HepG2 (cell line): ENCODE data around the gene CDK6. TPM values are rescaled to one million over a fixed set of nuclear protein-coding genes. Genes with fewer than 3 reads are reported as not detected.

Experiments
- AHDC1 ChIP-seq: sonication (generic); formaldehyde crosslinking; IDR thresholded peaks from 2 replicates; pipeline ENCODE4 v1.5.1; 2020; ENCODE audit warnings: mild to moderate bottlenecking, missing genetic modification reagents, borderline replicate concordance
- ELF3 ChIP-seq: IDR thresholded peaks from 2 replicates; pipeline ENCODE4 v1.6.1; 2016; ENCODE audit warnings: missing genetic modification reagents, missing compliant biosample characterization
- FOSL2 ChIP-seq: sonication (generic); formaldehyde crosslinking; IDR thresholded peaks from 2 replicates; pipeline ENCODE4 v1.4.0; 2020; ENCODE audit warnings: missing genetic modification reagents
- GABPA ChIP-seq, 2 experiments: IDR thresholded peaks; 2 replicates each; pipeline ENCODE4 v1.6.1; 2011 to 2016; ENCODE audit warnings: low read depth in 2 of 2, low read length in 1 of 2, missing biosample characterization in 1 of 2, missing genetic modification characterization in 1 of 2
- JUND ChIP-seq: sonication (generic); formaldehyde crosslinking; IDR thresholded peaks from 2 replicates; pipeline ENCODE4 v1.8.0; 2022; ENCODE audit warnings: mild to moderate bottlenecking, missing genetic modification reagents
- KAT8 ChIP-seq: IDR thresholded peaks from 2 replicates; pipeline ENCODE4 v1.6.1; 2016; ENCODE audit warnings: missing genetic modification reagents, missing compliant biosample characterization
- MAX ChIP-seq: IDR thresholded peaks from 2 replicates; pipeline ENCODE4 v1.6.1; 2012; ENCODE audit warnings: inconsistent platforms
- MIXL1 ChIP-seq: IDR thresholded peaks from 2 replicates; pipeline ENCODE4 v1.6.1; 2016
- MNT ChIP-seq: fragments of 450-650 bp; IDR thresholded peaks from 2 replicates; pipeline ENCODE4 v1.6.1; 2016
- PHB2 ChIP-seq: fragments of 450-650 bp; IDR thresholded peaks from 2 replicates; pipeline ENCODE4 v1.6.1; 2018; ENCODE audit not compliant: partially characterized antibody
- POGZ ChIP-seq: sonication (generic); formaldehyde crosslinking; IDR thresholded peaks from 2 replicates; pipeline ENCODE4 v1.4.0; 2020; ENCODE audit warnings: mild to moderate bottlenecking, missing genetic modification reagents
- RCOR2 ChIP-seq: IDR thresholded peaks from 2 replicates; pipeline ENCODE4 v1.6.1; 2016; ENCODE audit warnings: missing biosample characterization, missing genetic modification reagents
- SKI ChIP-seq: fragments of 450-650 bp; IDR thresholded peaks from one replicate; pipeline ENCODE4 v1.6.1; 2018; ENCODE audit warnings: mild to moderate bottlenecking; ENCODE audit not compliant: partially characterized antibody
- SOX13 ChIP-seq, 3 experiments: fragments of 450-650 bp in 1 of 3; sonication (generic) in 1 of 3; formaldehyde crosslinking in 1 of 3; IDR thresholded peaks in 2 of 3; conservative IDR thresholded peaks in 1 of 3; 2 replicates each; pipeline versions ENCODE4 v1.5.0 to v1.6.1; 2016 to 2020; ENCODE audit warnings: antibody characterized with exemption in 1 of 3, mild to moderate bottlenecking in 1 of 3, missing compliant biosample characterization in 1 of 3, missing genetic modification reagents in 1 of 3, moderate library complexity in 1 of 3
- SOX5 ChIP-seq: IDR thresholded peaks from 2 replicates; pipeline ENCODE4 v1.6.1; 2016; ENCODE audit warnings: borderline replicate concordance
- THAP11 ChIP-seq: IDR thresholded peaks from 2 replicates; pipeline ENCODE4 v1.6.1; 2016; ENCODE audit warnings: missing biosample characterization, missing genetic modification reagents
- ZEB1 ChIP-seq: IDR thresholded peaks from 2 replicates; pipeline ENCODE4 v1.6.1; 2012; ENCODE audit warnings: mild to moderate bottlenecking, low read depth, inconsistent platforms; ENCODE audit not compliant: insufficient replicate concordance
- ZKSCAN5 ChIP-seq: sonication (generic); formaldehyde crosslinking; IDR thresholded peaks from 2 replicates; pipeline ENCODE4 v1.5.1; 2020; ENCODE audit warnings: mild to moderate bottlenecking, missing genetic modification reagents
- ZNF317 ChIP-seq: sonication (generic); formaldehyde crosslinking; IDR thresholded peaks from 2 replicates; pipeline ENCODE4 v1.5.0; 2020; ENCODE audit warnings: mild to moderate bottlenecking, missing genetic modification reagents
- ZNF530 ChIP-seq: sonication (generic); formaldehyde crosslinking; IDR thresholded peaks from 2 replicates; pipeline ENCODE4 v1.5.0; 2020; ENCODE audit warnings: low read depth, mild to moderate bottlenecking, missing genetic modification reagents
- polyA plus RNA-seq, 8 experiments: library from polyadenylated mRNA; depleted of rRNA in 3 of 8; stranded (reverse) in 7 of 8; unstranded in 1 of 8; fragments of >200 nt; fragmentation: Illumina TruSeq in 4 of 8; extraction: Trizol in 4 of 8; gene quantifications; 2 replicates each; pipeline versions ENCODE4 v1.2.1 to v1.2.3, GENCODE V29; 2011 to 2016; ENCODE audit warnings: low read depth in 4 of 8, missing spikeins in 1 of 8, mixed read lengths in 1 of 8; ENCODE audit not compliant: insufficient read depth in 1 of 8
- total RNA-seq, 5 experiments: library from RNA; depleted of rRNA; stranded (reverse); fragments of >200 nt; fragmentation: Illumina TruSeq; extraction: Trizol; gene quantifications; 2 replicates each; pipeline ENCODE4 v1.2.3, GENCODE V29; 2016; ENCODE audit warnings: low read depth in 1 of 5

The CDK6 gene
- total and polyA plus RNA-seq, 2 of the 13 experiments (the other 11 are each of a cell fraction or from before 2014, with no cell fraction given), result 34.6 to 90.8 TPM

GRCh38 chr7:92633211-92633906 lies 203.0 kb downstream of the CDK6 start (continued):
- TF ChIP-seq SKI (no peak), KAT8 (CRISPR knock-in tag) (0 out of 2 replicates have a peak, but pooled peaks have one; percentile 51), MIXL1 (peak; percentile 37; the same call in 1 of the 2 replicates), THAP11 (CRISPR knock-in tag) (0 out of 2 replicates have a peak, but pooled peaks have one; percentile 35), GABPA (IDR thresholded peaks at IDR 0.05; ENCODE audit: low read depth, low read length) (no peak), GABPA (CRISPR knock-in tag; IDR thresholded peaks at IDR 0.05; ENCODE audit: low read depth) (peak; percentile 46; the same call in 1 of the 2 replicates), POGZ (peak; percentile 67; the same call in 1 of the 2 replicates), ZNF530 (CRISPR knock-in tag) (no peak), ELF3 (CRISPR knock-in tag) (peak; percentile 77), FOSL2 (peak; percentile 97), MAX (peak; percentile 57; the same call in 1 of the 2 replicates), PHB2 (no peak), SOX13 (IDR thresholded peaks at IDR 0.05) (0 out of 2 replicates have a peak, but pooled peaks have one; percentile 28), SOX13 (CRISPR knock-in tag; conservative IDR thresholded peaks at IDR 0.05 in 1 of 2, IDR thresholded peaks at IDR 0.05 in 1 of 2) (peak in 1 of 2 experiments; percentile 84; a peak in 2 of 4 replicates), SOX5 (CRISPR knock-in tag) (peak; percentile 87), ZKSCAN5 (CRISPR knock-in tag) (no peak), ZNF317 (CRISPR knock-in tag) (no peak), AHDC1 (CRISPR knock-in tag) (peak; percentile 66; the same call in 1 of the 2 replicates), MNT (peak; percentile 35; the same call in 1 of the 2 replicates), ZEB1 (no peak), JUND (CRISPR knock-in tag) (peak; percentile 85; the same call in 1 of the 2 replicates), RCOR2 (CRISPR knock-in tag) (0 out of 2 replicates have a peak, but pooled peaks have one; percentile 15)
